Stimulated activated CD8-positive, alpha-beta memory T cell treated with anti-CD3 and anti-CD28 coated beads, Interleukin-12 subunit alpha, Interleukin-12 subunit beta, amount 100 ng/mL, for 1 hour (primary cell): ENCODE results near the gene FUZ.

Experiments used
- DNase-seq: peaks from one replicate; pipeline ENCODE4 v3.0.0-alpha.2; 2020; ENCODE audit warnings: low read depth

FUZ gene

DNA sequence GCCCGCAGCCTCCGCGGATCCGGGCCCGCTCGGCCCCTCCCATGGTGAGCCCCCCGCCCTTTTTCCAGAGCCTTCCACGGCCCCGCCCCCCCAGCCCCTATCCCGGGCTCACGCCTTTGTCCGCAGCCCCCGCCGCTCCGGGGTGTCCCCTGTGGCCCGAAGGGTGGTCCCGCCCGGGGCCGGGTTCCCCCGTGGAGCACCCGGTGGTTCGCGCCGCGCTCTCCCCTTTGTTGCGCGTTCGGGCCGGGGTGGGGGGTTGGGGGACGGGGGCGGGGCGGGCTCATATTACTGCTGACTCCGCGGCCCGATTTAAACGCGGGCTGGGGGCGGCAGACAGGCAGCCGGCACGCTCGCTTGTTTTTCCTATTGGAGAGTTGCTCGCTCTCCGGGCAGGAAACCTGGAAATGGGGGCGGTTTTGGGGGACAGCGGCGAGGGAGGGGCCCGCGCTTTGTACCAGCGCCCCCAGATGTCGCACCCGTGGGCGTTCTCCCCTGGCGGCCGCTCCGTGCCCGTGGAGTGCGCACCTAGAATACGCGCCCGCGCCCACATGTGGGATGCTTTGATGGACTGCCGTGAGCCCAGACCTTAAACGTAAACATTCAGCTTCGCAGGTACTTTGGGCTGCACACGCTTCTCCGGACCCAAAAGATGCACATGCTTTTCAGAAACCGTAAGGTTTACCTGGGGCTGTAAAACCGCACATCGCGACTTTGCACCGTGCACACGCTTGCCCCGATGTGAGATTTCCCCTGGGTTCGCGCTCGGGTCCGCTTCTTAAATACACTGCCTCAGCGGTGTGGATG, 38.6 kb upstream of the FUZ start:
- DNase-seq = no peak

DNA sequence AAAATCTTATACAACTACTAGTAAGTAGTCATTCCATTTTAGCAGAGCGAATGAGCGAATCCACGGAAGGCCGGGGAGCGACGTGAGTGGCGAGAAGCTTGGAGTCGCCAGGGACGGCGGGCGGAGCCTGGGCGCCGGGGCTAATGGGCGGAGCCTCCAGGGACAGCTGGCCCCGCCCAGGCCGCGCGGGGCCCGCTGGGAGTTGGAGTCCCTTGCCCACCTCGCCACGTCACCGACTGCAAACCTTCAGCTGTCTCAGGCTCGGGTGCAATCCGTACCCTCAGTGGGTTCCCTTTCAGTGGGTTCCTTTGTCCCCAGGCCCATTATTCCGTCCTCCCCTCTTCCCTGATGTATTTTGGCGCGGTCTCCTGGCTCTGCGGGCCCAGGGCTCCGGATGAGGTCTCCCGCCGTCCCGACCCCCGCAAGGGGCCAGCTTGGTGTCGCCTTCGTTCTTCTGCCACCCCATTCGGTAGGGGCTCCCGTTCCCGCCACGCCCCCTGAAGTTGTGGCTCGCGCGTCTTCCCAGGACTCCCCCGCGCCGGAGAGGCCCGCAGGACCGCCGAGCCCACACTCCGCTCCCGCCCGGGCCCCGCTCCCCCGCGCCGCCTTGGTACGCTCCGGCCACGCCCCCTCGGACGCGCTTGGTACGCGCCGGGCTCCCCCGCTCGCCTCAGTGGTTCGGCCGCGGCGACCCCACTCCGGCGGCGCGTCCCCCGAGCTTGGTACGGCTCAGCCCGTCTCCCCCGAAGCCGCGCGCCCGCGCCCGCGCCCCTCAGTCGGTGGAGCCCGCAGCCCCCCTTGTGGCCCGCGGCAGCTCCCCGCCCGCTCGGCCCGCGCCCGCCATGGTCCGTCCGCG, 37.6 kb upstream of the FUZ start, which contains the start of gene PTOV1:
Gene PTOV1 (plus strand): TSS at position 673 of the 856 bp plus-strand sequence.
- peak; percentile 76 for DNase-seq

DNA sequence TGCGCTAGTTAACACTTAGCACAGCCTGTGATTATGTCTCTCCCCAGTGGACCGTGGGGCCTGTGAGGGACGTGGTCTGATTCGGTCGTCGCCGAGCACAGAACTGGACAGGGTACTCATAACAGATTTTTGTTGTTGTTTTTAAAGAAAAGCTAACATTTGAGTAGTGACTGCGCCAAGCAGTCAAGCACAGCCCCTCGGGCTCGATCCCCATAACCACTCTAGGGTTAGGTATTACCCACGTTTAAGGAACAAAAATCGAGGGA, 37.1 kb upstream of the FUZ start:
- no peak for DNase-seq

DNA sequence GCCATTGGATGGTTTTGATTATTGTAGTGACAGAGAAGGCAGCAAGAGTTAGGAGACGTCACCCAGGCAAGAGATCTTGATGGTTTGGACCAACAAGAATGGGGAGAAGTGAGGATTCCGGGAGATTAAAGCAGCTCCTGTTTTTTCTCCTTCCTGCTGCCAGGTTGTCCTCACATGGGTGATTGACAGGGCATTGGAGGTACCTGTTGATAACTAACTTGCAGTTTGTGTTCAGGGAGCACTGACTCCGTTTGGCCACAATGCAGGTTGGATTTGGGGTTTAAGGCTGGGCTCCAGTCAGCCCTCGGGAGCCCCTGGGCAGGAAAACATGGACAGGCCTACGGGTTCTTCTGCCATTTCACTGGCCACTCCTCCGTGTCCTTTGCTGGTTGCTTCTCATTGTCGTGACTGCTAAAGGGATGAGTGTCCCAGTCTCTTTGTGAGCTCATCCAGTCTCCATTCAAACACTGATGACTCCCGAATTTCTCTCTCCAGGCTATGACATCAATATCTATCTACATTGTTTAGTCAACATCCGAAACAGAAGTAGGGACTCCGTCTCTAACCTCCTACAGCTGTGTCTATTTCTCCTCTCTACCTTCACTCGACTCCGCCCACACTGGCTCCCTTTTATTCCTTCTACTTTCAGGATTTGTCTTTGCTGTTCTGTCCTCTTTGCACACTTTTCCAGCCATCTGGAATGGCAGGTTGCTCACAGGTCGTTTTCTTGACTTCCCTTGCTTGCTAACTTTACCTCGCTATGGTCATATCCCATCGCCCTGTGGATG, 36.5 kb upstream of the FUZ start:
- DNase-seq = no peak

DNA sequence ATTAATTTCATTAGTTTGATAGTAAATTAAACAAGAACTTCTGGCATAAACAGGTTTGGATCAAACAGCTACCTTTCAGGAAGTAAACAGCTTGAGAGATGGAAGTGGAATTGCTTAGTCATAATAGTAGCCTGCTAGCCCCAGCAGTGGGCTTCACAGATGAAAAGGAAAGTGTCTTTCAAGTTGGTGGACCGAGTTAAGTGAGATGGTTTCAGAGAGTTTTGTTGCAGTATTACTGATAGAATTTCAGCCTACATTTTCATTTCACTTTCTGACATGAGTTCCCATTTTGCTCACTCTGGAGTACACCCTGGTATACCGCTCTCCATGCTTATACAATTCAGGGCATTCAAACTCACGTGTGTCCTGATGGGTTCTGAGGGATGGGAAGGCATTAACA, 35.8 kb upstream of the FUZ start:
- no peak for DNase-seq

DNA sequence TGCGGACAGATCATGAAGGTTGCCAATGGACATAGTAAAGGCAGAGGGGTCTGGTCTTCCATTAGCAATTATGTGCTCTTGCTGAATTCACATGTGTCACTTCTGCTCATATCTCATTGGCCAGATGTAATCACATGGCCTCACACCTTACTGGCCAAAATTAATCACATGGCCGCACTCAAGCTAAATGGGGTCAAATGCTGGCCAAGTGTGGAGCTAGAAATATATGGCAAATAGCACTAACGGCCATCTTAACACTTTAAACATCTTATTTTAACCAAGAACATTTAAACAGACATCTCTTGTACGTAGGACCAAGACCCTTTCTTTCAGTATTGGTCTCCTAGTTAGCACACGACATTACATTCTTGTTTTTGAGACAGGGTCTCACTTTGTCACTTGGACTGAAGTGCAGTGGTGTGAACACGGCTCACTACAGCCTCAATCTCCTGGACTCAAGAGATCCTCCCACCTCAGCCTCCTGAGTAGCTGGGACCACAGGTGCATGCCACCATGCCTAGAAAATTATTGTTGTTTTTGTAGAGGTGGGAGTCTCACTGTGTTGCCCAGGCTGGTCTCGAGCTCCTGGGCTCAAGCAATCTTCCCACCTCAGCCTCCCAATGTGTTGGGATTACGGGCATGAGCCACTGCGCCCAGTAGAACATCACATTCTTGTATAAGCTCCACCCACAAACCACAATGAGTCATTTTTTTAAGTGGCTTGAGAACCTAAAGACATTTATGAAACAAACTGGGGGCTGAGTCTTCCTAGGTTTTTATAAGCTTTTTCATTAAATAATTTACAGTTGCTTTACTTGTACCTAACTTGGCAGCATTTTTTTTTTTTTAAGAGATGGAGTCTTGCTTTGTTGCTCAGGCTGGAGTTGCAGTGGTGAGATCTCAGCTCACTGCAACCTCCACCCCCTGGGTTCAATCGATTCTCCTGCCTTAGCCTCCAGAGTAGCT, 34.9 kb upstream of the FUZ start:
- DNase-seq = no peak

DNA sequence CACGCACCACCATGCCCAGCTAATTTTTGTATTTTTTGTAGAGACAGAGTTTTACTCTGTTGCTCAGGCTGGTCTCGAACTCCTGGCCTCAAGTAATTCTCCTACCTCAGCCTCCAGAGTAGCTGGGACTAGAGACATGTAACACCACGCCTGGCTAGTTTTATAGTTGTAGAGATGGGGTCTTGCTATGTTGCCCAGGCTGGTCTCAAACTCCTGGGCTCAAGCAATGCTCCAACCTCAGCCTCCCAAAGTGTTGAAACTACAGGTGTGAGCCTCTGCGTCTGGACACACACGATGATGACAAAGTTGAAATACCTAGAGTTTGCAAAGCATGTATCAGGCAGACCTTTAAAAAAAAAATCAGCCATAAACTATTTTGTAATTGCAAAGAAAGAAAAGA, 33.3 kb upstream of the FUZ start:
- no peak for DNase-seq

DNA sequence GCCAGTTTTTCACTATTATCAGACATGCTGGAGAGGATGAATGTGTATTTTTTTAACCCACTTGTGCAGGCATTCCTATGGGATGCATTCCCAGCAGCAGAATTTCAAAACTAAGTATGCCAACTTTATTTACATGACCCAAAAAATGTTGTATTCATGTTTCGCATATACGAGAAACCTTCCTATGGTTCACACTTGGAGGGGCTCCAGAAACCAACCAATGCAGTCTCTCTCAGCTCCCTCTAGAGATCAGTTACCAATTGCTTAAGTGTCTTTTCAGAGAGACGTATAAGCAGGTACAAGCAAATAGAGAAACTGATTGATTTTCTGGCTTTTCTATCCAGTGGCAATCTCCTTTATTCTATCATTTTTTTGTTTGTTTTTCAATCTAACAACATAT, 32.3 kb upstream of the FUZ start:
- no peak for DNase-seq

DNA sequence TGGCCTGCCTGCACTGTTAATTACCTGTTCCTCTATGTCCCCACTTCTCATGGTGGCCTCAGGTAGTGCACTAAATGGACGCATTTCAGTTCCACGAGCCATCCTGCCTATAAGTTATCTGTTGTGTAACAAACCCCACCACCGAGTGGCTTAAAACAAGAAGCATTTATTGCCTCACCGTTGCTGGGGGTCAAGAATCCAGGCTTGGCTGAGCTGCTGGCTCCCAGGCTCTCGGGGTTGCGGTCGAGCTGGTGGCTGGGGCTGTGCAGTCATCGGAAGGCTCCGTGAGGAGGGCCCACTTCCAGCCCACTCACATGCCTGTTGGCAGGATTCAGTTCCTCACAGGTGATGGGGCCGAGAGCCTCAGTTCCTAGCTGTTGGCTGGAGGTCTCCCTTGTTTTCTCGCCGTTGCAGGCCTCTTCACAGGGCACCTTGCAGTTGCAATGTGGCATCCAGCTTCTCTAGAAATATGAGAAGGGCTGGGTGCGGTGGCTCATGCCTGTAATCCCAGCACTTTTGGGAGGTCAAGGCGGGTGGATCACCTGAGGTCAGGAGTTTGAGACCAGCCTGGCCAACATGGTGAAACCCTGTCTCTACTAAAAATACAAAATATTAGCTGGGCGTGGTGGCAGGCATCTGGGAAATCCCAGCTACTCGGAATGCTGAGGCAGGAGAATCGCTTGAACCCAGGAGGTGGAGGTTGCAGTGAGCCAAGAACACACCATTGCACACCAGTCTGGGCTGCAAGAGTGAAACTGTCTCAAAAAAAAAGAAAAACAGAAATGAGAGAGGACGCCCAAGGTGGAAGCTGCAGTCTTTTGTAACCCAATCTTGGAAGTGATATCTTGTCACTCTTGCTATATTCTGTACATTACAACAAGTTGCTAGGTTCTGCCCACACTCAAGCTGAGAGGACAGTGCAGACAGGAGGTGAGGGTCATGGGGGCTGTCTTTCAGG, 31.3 kb upstream of the FUZ start:
- DNase-seq = no peak

DNA sequence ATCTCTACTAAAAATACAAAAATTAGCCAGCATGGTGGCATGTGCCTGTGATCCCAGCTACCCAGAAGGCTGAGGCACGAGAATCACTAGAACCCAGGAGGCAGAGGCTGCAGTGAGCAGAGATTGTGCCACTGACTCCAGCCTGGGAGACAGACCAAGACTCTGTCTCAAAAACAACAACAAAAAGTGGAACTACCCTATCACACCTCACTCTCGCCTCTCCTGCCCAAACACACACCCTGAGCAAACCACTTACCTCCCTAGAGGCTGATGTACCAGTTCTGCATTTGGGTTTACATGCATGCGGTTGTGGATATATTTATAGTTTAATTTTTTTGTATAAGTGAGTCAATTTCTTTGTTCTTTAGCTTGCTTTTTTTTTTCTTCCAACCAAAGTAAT, 30.2 kb upstream of the FUZ start:
- no peak for DNase-seq

DNA sequence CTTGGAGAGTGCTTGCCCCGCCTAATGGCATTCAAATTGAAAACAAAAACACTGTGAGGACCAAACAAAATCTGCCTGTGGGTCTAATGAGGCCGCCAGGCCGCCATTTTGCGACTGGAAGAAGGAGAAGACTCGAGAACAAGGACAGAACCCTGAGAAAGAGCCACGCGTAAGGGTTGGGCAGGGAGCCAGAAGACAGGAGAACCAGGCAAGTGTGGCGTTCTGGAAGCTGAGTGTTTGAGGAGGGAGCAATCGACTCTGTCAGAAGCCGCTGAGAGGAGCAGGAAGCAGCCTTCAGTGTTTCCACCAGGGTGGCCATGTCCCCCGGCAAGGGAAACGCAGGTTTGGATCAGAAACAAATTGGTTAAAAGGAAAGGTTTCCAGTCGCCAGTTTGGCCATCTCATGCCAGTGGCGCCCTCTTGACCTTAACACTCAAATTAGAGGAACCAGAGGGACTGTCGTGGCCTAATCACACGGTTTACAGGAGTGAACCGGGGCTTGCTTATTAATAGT, 27.7 kb upstream of the FUZ start:
- DNase-seq = no peak

DNA sequence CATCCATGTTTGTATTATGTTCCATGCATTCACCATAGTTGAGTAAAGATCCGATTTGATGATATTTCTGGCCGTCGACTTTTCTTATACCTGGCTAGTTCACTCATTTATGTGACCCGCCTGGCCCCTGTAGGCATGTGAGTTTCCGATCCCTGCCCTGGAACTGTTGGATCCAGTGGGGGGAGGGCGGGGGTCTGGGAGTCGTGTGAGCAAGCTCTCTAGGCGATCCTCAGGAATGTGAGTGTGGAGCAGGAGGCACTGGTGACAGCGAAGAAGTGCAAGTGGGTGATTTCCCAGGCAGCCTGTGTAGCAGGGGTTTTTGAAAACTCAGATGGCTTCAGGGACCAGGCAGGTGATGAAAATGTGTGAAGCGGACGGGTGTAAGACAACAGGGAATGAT, 27.2 kb upstream of the FUZ start:
- no peak for DNase-seq

DNA sequence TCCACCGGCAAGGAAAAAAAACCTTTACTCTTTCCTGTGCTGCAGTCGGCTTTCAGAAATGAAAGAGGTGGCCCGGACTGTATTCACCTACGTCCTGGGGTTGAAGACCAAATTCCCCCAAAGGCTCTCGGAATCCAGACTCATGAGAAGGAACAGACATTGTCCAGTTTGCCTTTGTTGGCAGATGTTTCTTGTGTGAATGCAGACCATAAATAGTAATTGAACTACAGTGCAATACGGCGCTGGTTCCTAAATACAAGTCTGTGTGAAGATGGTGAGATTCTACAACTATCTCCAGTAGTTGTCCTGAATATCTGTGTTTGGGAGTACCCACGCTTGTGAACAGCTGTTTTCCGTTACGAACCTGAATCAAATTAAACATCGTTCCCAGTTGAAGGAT, 26.6 kb upstream of the FUZ start:
- no peak for DNase-seq

DNA sequence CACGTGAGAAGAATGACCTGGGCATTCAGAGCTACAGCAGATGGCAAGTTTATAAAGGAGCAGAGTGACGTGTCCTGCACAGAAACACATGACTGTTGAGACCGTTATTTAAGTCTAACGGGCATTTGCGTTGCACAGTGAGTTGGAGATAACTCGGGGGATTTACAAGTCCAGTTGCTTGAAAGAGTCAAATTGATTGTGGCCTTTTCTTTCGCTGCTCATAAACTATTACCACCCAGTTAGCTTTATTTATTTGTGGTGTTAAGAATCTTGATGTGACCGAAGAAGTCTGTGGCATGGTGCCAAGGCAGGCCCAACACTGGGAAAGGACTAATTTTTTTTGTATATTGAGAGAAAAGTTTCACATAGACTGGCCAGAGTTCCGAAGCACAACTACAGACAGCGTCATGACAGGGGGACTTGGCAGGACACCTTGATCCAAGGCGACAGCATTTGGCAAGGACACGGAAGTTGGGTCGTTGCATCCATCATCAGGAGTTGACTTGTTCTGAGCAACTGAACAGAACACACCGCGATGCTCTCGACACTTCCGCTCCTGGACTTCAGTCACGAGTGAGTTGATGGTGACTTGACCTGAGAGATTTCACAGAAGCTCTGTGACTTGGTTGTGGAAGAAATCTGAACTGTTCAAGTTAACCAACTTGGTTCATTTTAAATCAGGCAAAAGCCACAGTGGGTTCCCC, 25.9 kb upstream of the FUZ start:
- no peak for DNase-seq

DNA sequence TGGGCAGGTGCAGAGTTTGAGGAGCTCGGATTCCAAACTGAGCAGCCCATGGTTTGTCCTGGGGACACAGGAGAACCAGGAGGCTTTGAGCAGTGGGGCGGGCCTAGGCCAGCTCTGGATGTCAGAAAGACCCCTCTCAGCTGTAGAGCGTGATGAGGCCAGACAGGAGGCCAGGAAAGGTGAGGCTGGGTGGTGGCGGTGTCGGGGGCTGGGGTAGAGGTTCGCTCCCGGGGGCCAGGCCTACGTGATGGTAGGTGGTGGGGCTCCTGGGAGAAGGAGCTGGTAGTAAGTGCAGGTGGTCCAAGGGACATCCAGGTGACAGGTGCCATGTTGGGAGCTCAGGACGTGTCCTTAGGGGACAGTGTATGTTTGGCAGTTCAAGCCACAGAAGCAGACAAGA, 24.3 kb upstream of the FUZ start:
- no peak for DNase-seq

DNA sequence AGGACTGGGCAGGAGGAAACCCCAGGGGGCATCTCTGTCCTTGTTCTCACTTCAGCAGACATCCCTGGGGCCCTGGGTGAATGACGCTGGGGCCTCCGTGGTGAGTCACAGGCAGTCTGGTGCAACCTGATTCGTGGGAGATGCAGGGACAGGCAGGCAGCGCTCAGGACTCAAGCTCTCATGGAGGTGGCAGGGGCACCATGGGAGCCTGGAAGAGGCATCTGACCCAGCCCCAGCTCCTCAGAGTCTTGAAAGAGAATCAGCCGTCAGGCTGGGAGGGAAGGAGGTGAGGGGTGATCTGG, 23.9 kb upstream of the FUZ start:
- no peak for DNase-seq

DNA sequence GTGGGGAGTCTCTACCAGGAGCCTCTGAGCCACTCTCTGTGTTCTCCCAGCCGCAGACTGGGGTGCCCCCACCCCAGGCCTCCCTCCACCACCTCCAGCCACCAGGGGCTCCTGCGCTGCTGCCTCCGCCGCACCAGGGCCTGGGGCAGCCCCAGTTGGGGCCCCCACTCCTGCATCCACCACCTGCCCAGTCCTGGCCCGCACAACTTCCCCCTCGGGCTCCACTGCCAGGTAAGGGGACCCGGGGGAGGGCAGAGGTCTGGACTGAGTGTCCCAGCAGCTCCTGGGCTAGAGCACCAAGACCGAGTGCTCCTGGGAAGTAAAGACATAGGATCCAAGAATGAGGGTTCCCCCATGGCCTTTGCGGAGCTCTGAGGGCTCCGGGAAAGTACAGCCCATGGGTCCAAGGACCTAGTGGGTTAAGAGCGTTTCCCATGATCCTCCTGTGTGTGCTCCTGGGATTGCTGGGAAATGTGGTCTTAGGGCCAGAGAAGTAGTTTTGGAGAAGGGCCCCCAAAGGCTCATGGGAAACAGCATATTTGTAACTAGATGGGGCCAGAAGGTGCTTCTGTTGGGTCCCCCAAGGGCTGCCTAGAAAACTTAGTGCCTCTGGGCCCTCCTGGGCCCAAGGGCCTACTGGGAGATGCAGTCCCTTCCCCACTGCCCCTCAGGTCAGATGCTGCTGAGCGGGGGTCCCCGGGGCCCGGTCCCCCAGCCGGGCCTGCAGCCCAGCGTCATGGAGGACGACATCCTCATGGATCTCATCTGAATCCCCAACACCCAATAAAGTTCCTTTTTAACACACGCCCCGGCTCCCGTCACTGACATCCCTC, 23.3 kb upstream of the FUZ start:
- no peak for DNase-seq

DNA sequence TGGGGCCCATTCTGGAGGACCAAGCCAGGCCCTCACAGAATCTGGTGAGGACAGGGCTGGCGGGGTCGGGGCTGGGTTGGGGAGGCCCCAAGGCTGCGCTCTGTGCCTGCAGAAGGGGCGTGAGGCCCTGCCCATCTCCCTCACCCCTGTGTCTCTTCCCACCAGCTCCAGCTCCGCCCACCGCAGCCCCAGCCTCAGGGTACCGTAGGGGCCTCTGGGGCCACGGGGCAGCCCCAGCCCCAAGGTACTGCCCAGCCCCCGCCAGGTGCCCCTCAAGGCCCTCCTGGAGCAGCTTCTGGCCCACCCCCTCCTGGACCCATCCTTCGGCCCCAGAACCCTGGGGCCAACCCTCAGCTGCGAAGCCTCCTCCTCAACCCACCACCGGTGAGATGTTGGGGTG, 22.5 kb upstream of the FUZ start:
- DNase-seq = no peak

DNA sequence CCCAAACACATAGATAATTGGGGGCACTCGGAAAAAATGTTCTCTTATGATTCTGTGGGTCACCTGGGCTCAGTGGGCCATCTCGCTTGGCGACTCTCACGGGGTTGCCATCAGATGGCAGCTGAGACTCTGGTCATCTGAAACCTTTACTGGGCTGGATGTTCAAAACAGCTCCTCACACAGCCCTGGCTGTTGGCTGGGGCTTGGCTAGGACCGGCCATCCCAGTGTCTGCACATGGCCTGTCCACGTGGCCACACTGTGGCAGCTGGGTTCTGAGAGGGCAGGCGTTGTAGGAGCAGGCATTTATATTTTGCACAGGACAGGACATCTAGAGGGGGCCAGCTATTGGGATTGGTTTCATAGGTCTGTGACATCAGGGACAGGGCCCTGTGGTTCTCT, 20.5 kb upstream of the FUZ start:
- DNase-seq = no peak
